Transverse colon (tissue), 4 donors: ENCODE results near the gene TC2N. TPM values are rescaled to one million over a fixed set of nuclear protein-coding genes. Genes with fewer than 3 reads are reported as not detected.
A peak's percentile ranks its signal among the peaks of the same experiment; 100 is the strongest.

ENCODE experiments used
- DNase-seq: peaks from one replicate; pipeline ENCODE4 v3.0.0-alpha.2; 2019
- H3K27ac ChIP-seq, 4 donors: fragments of 200-600 bp; sonication (generic); 2 replicates each; pipeline ENCODE4 v1.5.1; 2016 to 2018; ENCODE audit warnings: inconsistent platforms in 4 of 4
- H3K27me3 ChIP-seq: fragments of 200-600 bp; sonication (generic); 2 replicates; pipeline ENCODE4 v1.5.1; 2017; ENCODE audit warnings: inconsistent platforms
- H3K36me3 ChIP-seq, 4 donors: fragments of 200-600 bp; sonication (generic); 2 replicates each; pipeline ENCODE4 v1.5.1; 2017 to 2019; ENCODE audit warnings: inconsistent platforms in 4 of 4
- H3K4me1 ChIP-seq, 4 donors: fragments of 200-600 bp; sonication (generic); 2 replicates each; pipeline ENCODE4 v1.5.1; 2017 to 2020; ENCODE audit warnings: inconsistent platforms in 4 of 4
- H3K4me3 ChIP-seq, 4 donors: fragments of 200-600 bp; sonication (generic); 1 replicate in 1 of 4; 2 replicates in 3 of 4; pipeline versions ENCODE4 v1.5.1 to v1.6.1; 2017 to 2019; ENCODE audit warnings: inconsistent platforms in 4 of 4
- H3K9me3 ChIP-seq, 2 donors: fragments of 200-600 bp; sonication (generic); 2 replicates each; pipeline ENCODE4 v1.5.1; 2017 to 2019; ENCODE audit warnings: inconsistent platforms in 2 of 2
- EP300 ChIP-seq: sonication (generic); formaldehyde crosslinking; IDR thresholded peaks from one replicate; pipeline ENCODE4 v1.6.1; 2017; ENCODE audit warnings: antibody characterized with exemption, low read depth
- POLR2A ChIP-seq: fragments of 450-650 bp; IDR thresholded peaks from one replicate; pipeline ENCODE4 v1.6.1; 2016; ENCODE audit warnings: antibody characterized with exemption, mild to moderate bottlenecking, moderate library complexity
- POLR2AphosphoS5 ChIP-seq, 3 donors: sonication (generic); formaldehyde crosslinking; IDR thresholded peaks; one replicate each; pipeline ENCODE4 v1.6.1; 2016; ENCODE audit warnings: antibody characterized with exemption in 3 of 3
- WGBS, 2 donors: methylation state at CpG; one replicate each; pipeline ENCODE4 v1.1.5; 2018; ENCODE audit warnings: low coverage in 1 of 2; 5-methylcytosine and 5-hydroxymethylcytosine counted together
- in situ Hi-C, 4 donors: fragments of 200-750 bp; cut with MboI; loops; one replicate each; pipeline versions ENCODE4 v1.15.0 to v1.15.1; 2017; ENCODE audit warnings: low sequenced_read_pairs in 3 of 4, low pct_ligation_motif_present in 1 of 4, low pct_unique_long_range_greater_than_20kb in 1 of 4
- intact Hi-C: fragments of 100-400 bp; cut with DNase I; formaldehyde crosslinking; loops from one replicate; pipeline ENCODE4 v1.15.1; 2023; ENCODE audit warnings: low total_unique reads
- total RNA-seq, 4 donors: library from RNA; depleted of rRNA; stranded (reverse); fragments of >200 nt; gene quantifications; one replicate each; pipeline ENCODE4 v1.1.0, GENCODE V29; 2016
- TF ChIP-seq, protein P1 (sequence below), 5 experiments: fragments of 200-600 bp in 3 of 5; fragments of 450-650 bp in 2 of 5; sonication (generic) in 3 of 5; IDR thresholded peaks; 1 replicate in 2 of 5; 2 replicates in 3 of 5; pipeline ENCODE4 v1.5.1; 2016 to 2017; ENCODE audit warnings: antibody characterized with exemption in 5 of 5, inconsistent platforms in 3 of 5, mild to moderate bottlenecking in 2 of 5, moderate library complexity in 1 of 5

The TC2N gene
- total RNA-seq, 4 donors from 2014 or later, result 36.0 to 85.4 (median 53.7) TPM

- peaks cover 5 to 27% (median 13%) of the 10 kb centered on the region in 4 donors for H3K4me1 ChIP-seq
- H3K27me3 ChIP-seq, result peaks cover 15% of the 10 kb centered on the region
- H3K27ac ChIP-seq, result peak overlapping the region; percentile 89 to 94 (median 90)
- DNase-seq, result no peak
- in situ Hi-C loops, result no loop called here
- no peak for TF ChIP-seq POLR2A
- H3K4me3 ChIP-seq, result peak overlapping the region in 3 of 4 donors; percentile 68 to 78 (median 71)
- 71 to 75% methylated on average over 1 to 12 of the region's 12 CpGs for WGBS, 2 donors
- no peaks in the 10 kb centered on the region for H3K9me3 ChIP-seq
- intact Hi-C loops, result no loop called here
- H3K36me3 ChIP-seq, result no peaks in the 10 kb centered on the region
Measured at GRCh38 chr14:91837076-91837475, 30.3 kb downstream of the TC2N start.

DNA sequence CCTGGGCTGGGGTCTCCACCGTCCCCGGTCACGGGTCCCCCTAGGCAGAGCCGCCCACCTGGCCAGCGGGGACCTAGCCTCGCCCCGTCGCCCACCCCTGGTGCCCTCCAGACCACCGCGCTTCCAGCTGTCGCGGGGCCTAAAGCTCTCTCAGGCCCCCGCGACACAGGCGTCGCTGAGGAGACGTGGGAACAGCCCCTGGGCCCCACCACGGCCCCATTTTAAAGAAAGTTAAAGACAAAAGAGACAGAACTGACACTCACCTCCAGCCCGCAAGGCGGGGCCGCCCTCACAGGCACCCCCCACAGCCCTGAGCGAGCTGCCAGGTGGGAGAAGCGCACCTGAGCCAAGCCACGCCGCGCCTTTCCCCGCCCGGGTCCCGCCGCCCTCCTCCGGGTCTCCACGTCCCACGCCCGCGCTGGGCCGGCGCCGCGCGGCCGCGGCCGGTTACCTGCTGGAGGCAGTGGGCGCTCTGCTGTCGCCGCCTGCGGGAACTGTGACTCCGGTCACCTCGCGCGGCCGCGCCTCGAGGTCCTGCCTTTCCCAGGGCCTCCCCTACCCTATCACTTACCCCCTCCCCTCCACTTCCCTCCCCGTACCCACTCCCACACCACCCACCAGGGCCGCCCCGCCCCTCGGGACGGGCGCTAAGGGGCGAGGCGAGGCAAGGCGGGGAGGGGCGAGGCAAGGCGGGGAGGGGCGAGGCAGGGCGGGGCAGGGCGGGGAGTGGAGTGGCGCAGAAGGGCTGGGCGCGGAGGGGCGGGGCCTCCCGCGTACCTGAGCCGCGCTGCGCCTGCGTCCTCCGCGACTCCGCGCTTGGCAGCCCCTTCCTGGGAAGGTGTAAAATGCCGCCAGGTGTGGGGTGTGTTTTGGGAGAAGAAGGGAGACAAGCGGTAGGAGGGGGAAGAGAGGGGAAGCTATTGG, 31.2 kb downstream of the TC2N start:
- in situ Hi-C loops (no loop called here), intact Hi-C loops (no loop called here)
- Histone ChIP-seq H3K27ac (peak overlapping the region; percentile 89 to 94 (median 90)), H3K4me1 (peaks cover 5 to 36% (median 16%) of the 10 kb centered on the region in 4 donors), H3K36me3 (no peaks in the 10 kb centered on the region), H3K9me3 (no peaks in the 10 kb centered on the region), H3K27me3 (peaks cover 15% of the 10 kb centered on the region), H3K4me3 (peak overlapping the region; percentile 50 to 78 (median 70))
- TF ChIP-seq POLR2AphosphoS5 (IDR thresholded peaks at IDR 0.05), result peak; percentile 17 to 73 (median 58)
- peak; percentile 47 for TF ChIP-seq EP300
- TF ChIP-seq, protein P1, sequence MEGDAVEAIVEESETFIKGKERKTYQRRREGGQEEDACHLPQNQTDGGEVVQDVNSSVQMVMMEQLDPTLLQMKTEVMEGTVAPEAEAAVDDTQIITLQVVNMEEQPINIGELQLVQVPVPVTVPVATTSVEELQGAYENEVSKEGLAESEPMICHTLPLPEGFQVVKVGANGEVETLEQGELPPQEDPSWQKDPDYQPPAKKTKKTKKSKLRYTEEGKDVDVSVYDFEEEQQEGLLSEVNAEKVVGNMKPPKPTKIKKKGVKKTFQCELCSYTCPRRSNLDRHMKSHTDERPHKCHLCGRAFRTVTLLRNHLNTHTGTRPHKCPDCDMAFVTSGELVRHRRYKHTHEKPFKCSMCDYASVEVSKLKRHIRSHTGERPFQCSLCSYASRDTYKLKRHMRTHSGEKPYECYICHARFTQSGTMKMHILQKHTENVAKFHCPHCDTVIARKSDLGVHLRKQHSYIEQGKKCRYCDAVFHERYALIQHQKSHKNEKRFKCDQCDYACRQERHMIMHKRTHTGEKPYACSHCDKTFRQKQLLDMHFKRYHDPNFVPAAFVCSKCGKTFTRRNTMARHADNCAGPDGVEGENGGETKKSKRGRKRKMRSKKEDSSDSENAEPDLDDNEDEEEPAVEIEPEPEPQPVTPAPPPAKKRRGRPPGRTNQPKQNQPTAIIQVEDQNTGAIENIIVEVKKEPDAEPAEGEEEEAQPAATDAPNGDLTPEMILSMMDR (IDR thresholded peaks at IDR 0.05), result no peak
- TF ChIP-seq POLR2A, result peak; percentile 72
- 2 to 20% methylated on average over 1 to 65 of the region's 84 CpGs for WGBS, 2 donors
- peak; percentile 92 for DNase-seq

DNA sequence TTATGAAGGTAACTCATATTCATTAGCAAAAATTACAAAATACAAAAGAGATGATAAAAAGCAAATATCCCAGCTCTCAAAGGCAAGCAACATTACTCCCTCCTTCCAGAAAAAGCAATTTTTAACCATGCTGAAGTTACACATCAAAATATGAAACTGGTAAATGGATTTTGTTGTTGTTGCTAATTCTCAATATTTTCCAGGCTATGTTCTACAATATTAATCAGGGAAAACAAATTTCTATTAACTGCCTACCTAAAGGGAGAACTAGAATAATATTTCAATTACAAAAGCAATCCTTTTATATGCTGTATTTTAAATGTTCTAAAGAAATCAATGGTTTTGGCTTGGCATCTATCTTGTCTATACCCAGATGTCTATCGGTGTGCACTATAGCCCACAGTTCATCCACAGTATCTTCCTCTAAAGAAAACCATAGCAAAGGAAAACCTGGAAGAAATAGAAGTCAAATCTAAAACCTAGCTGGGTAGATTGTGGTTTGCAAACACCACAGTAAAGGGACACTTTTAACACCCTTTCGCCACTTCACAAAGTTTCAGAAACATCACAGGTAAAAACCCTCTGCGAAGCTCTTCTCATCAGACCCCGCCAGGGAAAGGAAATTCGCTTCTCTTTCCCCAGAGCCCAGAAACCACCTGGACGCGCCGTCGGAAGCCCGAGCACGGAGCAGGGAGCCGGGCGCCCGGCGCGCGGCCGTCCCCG, 32.0 kb downstream of the TC2N start:
- Histone ChIP-seq H3K9me3 (no peaks in the 10 kb centered on the region), H3K27me3 (peaks cover 15% of the 10 kb centered on the region), H3K36me3 (no peaks in the 10 kb centered on the region), H3K4me1 (peaks cover 5 to 44% (median 20%) of the 10 kb centered on the region in 4 donors), H3K4me3 (peak overlapping the region; percentile 50 to 78 (median 70)), H3K27ac (peak overlapping the region; percentile 89 to 94 (median 90))
- 14 to 36% methylated on average over 1 to 11 of the region's 19 CpGs for WGBS, 2 donors
- peak; percentile 37 for DNase-seq
- TF ChIP-seq EP300, result no peak
- no peak for TF ChIP-seq POLR2A
- TF ChIP-seq, protein P1 (IDR thresholded peaks at IDR 0.05), result no peak
- no peak for TF ChIP-seq POLR2AphosphoS5 (IDR thresholded peaks at IDR 0.05)
- in situ Hi-C loops (no loop called here), intact Hi-C loops (no loop called here)

DNA sequence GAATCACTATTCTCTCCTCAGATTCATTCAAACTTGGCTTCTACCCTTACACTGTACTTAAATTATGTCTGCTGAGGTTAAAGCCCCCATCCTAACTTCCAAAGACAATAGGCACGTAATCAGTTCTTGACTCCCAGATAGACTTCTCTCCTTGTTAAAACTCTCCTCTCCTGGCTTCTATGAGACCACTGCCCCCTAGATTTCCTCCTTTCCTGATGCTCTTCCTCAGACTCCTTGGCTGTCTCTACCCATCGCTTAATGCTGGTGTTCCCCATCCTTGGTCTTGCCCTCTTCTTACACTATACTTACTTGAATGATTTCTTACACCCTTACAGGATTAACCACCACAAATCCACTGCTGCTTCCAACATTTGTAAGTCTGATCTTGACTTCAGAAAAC, 32.8 kb downstream of the TC2N start:
- TF ChIP-seq POLR2A, result no peak
- WGBS, 2 donors, result 89% methylated on average over 2 of the region's 2 CpGs; no CpG with 5 or more reads in 1 of the 2 donors
- intact Hi-C loops (no loop called here), in situ Hi-C loops (no loop called here)
- Histone ChIP-seq H3K9me3 (no peaks in the 10 kb centered on the region), H3K36me3 (no peaks in the 10 kb centered on the region), H3K4me3 (peak overlapping the region in 1 of 4 donors; percentile 78), H3K27ac (peak overlapping the region in 2 of 4 donors; percentile 20 to 90), H3K4me1 (peaks cover 9 to 51% (median 27%) of the 10 kb centered on the region in 4 donors), H3K27me3 (peaks cover 15% of the 10 kb centered on the region)
- no peak for DNase-seq

GRCh38 chr14:91831337-91831736, 36.0 kb downstream of the TC2N start:
- peaks cover 12% of the 10 kb centered on the region for H3K27me3 ChIP-seq
- WGBS, 2 donors, result 17 to 25% methylated on average over 1 of the region's 1 CpG
- H3K4me3 ChIP-seq, result no peak overlapping the region
- H3K27ac ChIP-seq, result peak overlapping the region in 3 of 4 donors; percentile 6 to 55 (median 43)
- DNase-seq, result no peak
- peaks cover 6 to 50% (median 25%) of the 10 kb centered on the region in 4 donors for H3K4me1 ChIP-seq
- TF ChIP-seq POLR2AphosphoS5 (IDR thresholded peaks at IDR 0.05) (no peak), EP300 (no peak), POLR2A (no peak)
- TF ChIP-seq, protein P1 (IDR thresholded peaks at IDR 0.05), result no peak
- no peaks in the 10 kb centered on the region for H3K36me3 ChIP-seq
- intact Hi-C loops (no loop called here), in situ Hi-C loops (no loop called here)
- no peaks in the 10 kb centered on the region for H3K9me3 ChIP-seq
